T follicular helper cell (primary cell): ENCODE results near the gene DIP2B.
"Not testable (repeated sequence)": the region's sequence is repeated elsewhere in the genome, so short reads cannot be mapped to it uniquely, and the experiment has no call there.

Experiments used
- DNase-seq: peaks from one replicate; pipeline ENCODE4 v3.0.0-alpha.2; 2020; ENCODE audit warnings: low read depth

DIP2B gene

DNA sequence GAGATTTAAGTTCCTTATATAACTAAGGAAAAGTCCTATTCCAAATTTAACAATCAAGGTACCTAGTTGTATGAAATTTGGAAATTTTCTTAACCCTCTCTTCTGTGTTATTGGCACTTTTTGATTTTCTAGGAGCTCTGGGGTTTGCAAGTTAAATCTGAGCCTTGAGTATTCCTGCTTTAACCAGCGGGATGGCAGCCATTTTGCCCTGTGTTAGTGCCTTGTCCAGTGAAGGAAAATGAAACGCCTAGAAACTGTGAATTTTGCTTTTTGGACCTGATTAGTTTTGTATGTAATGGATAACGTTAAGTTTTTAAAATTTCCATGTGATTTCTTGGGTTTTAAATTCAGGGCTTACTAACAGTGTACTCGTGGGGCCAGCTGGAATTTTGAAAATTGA, 45.1 kb downstream of the DIP2B start:
- no peak for DNase-seq

DNA sequence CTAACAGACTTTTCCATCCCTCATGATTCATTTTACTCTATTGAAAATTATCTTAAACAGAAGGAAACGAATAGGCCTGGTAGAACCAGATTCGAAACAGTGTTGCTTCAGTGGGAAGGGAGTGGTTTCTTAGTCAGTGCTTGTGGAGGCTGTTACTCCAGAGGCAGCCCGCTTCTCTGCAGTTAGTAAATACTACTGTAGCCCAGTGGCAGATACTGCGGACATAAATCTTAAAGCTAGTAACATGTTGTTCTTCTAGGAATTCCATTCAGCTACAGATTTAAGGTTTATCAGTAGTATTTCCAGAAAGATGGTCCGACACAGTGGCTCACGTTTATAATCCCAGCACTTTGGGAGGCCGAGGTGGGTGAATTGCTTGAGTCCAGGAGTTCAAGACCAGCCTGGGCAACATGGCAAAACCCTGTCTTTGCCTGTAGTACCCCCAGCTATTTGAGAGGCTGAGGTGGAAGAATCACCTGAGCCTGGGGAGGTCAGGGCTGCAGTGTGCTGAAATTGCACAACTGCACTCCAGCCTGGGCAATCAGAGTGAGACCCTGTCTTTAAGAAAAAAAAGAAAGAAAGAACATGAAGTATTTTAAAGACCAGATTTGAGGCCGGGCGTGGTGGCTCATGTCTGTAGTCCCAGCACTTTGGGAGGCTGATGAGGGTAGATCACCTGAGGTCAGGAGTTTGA, 45.9 kb downstream of the DIP2B start:
- no peak for DNase-seq

- no peak for DNase-seq
These were observed 47.1 kb downstream of the DIP2B start for GRCh38 chr12:50551866-50552265.

GRCh38 chr12:50554651-50555050, 49.9 kb downstream of the DIP2B start:
- DNase-seq = no peak

DNA sequence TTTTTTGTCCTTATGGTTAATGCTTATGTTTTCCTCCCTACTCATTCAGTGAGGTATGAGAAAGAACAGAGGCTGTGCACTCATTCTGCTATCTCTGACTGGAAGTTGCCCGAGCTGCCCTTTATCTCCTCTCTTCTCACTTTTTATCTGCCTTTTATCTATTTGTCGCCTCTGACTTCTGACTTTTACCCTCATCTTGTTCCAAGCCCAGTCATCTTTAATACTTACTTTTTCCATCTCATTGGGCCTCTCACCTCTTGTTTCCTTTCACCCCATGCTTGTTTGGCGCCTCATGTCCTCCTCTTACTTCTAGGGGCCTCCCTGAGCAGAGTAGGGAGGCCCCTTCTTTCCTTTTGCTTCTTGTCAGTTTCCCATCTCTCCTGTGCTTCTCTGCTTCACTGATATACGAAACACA, 50.7 kb downstream of the DIP2B start:
- no peak for DNase-seq

- DNase-seq = no peak
These were observed 51.5 kb downstream of the DIP2B start for GRCh38 chr12:50556273-50556672.

DNA sequence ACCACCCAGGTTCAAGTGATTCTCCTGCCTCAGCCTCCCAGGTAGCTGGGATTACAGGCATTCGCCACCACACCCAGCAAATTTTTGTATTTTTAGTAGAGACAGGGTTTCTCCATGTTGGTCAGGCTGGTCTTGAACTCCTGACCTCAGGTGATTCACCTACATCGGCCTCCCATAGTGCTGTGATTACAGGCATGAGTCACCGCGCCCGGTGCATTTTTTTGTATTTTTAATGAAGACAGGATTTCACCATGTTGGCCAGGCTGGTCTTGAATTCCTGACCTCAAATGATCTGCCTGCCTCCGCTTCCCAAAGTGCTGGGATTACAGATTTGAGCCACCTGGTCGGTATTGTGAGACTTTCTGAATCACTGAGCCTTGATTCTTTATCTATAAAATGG, 52.0 kb downstream of the DIP2B start:
- not testable (repeated sequence) for DNase-seq

- DNase-seq = no peak
These were observed 52.6 kb downstream of the DIP2B start for GRCh38 chr12:50557421-50557820.

- DNase-seq = no peak
These were observed 54.2 kb downstream of the DIP2B start for GRCh38 chr12:50558970-50559369.

DNA sequence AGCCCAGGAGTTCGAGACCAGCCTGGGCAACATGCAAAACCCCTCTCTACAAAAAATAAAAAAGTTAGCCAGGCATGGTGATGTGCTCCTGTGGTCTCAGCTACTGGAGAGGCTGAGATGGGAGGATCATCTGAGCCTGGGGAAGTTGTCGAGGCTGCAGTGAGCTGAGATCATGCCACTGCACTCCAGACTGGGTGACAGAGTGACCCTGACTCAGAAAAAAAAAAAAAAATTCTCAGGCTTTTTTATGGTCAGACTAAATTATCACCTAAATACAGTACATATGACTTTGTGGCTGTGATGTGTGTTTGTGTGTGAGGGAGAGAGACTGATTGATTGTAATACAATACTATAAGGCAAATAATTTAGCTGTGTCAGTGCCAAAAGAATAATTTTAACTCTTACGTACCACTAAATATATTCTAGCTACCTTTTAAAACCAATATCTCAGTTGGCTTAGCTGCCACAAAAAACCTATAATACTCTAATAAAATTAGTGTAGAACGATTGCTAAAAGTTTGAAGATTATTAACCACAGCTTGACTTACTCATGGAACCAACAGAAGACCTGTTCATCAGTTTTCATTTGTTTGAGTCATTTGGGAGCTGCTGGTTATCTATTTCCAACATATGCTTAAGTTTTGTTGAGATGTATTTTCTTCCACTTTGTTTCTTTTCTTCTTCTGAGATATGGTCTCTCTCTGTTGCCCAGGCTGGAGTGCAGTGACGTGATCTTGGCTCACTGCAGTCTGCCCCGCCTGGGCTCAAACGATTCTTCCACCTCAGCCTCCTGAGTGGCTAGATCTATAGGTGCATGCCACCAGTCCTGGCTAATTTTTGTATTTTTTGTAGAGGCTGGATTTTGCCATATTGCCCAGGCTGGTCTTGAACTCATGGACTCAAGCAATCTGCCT, 58.0 kb downstream of the DIP2B start:
- DNase-seq = no peak

- DNase-seq = no peak
These were observed 58.6 kb downstream of the DIP2B start for GRCh38 chr12:50563434-50563787.

- DNase-seq = no peak
These were observed 59.6 kb downstream of the DIP2B start for GRCh38 chr12:50564237-50564947.

DNA sequence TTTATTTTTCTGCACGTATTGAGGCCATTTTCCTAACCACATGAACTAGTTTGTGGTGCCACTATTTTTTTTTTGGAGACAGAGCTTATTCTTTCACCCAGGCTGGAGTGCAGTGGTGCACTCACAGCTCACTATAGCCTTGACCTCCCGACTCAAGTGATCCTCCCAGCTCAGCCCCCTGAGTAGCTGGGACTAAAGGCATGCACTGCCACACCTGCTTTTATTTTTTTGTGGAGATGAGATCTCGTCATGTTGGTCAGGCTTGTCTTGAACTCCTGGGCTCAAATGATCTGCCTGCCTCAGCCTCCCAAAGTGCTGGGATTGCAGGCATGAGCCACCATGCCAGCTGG, 60.1 kb downstream of the DIP2B start:
- DNase-seq = no peak

GRCh38 chr12:50566066-50566465, 61.3 kb downstream of the DIP2B start:
- DNase-seq = no peak

- no peak for DNase-seq
These were observed 63.1 kb downstream of the DIP2B start for GRCh38 chr12:50567926-50568325.

- DNase-seq = no peak
These were observed 63.7 kb downstream of the DIP2B start for GRCh38 chr12:50568338-50569091.

GRCh38 chr12:50569321-50569720, 64.5 kb downstream of the DIP2B start:
- no peak for DNase-seq

- no peak for DNase-seq
These were observed 65.1 kb downstream of the DIP2B start for GRCh38 chr12:50569876-50570275.

DNA sequence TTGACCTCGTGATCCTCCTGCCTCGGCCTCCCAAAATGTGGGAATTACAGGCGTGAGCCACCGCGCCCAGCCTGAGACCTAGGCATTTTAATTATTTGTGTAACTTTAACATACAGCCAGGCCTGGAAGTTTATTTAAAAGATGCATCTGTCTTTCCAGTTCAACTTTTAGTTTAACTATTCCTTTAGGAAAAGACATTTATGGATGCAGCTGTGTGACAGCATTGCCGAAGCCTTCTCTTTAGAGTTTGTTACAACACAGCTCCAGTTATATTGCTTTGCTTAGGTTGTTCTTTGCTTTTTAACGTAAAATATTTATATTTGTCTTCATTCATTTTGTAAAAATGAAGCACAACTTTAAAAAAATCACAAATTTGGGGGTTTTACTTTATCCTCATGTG, 67.0 kb downstream of the DIP2B start:
- DNase-seq = no peak

- DNase-seq = no peak
These were observed 67.5 kb downstream of the DIP2B start for GRCh38 chr12:50572287-50572686.

GRCh38 chr12:50572760-50573159, 68.0 kb downstream of the DIP2B start:
- no peak for DNase-seq

- no peak for DNase-seq
These were observed 68.5 kb downstream of the DIP2B start for GRCh38 chr12:50573271-50573670.
